Measurements from ENCODE around the gene EHD4.
A peak's percentile ranks its signal among the peaks of the same experiment; 100 is the strongest.

EHD4 gene

GRCh38 chr15:41881086-41881485, 91.3 kb downstream of the EHD4 start:
- no peak for DNase-seq (ENCODE audit: low read depth in 2 of 2)

GRCh38 chr15:41880156-41880877, 92.0 kb downstream of the EHD4 start:
- DNase-seq (ENCODE audit: low read depth in 2 of 2): no peak

- DNase-seq (ENCODE audit: low read depth in 2 of 2): no peak
Measured at GRCh38 chr15:41879321-41879845, 93.0 kb downstream of the EHD4 start.

- no peak for DNase-seq (ENCODE audit: low read depth in 2 of 2)
Measured at GRCh38 chr15:41878355-41878699, 94.0 kb downstream of the EHD4 start.

- no peak for DNase-seq (ENCODE audit: low read depth in 2 of 2)
Measured at GRCh38 chr15:41877631-41878354, 94.6 kb downstream of the EHD4 start.

GRCh38 chr15:41876689-41877088, 95.7 kb downstream of the EHD4 start:
- no peak for DNase-seq (ENCODE audit: low read depth in 2 of 2)

GRCh38 chr15:41876007-41876406, 96.3 kb downstream of the EHD4 start:
- DNase-seq (ENCODE audit: low read depth in 2 of 2): no peak

- no peak for DNase-seq (ENCODE audit: low read depth in 2 of 2)
Measured at GRCh38 chr15:41874736-41875135, 97.6 kb downstream of the EHD4 start.

GRCh38 chr15:41873711-41874110, 98.6 kb downstream of the EHD4 start:
- DNase-seq (ENCODE audit: low read depth in 2 of 2): no peak

GRCh38 chr15:41872166-41872747, 100.1 kb downstream of the EHD4 start:
- DNase-seq (ENCODE audit: low read depth in 2 of 2): no peak

GRCh38 chr15:41871175-41871905, 101.0 kb downstream of the EHD4 start:
- DNase-seq (ENCODE audit: low read depth in 2 of 2): no peak

GRCh38 chr15:41870689-41871081, 101.7 kb downstream of the EHD4 start:
- DNase-seq (ENCODE audit: low read depth in 2 of 2): peak; percentile 27 to 44

GRCh38 chr15:41869770-41870688, 102.3 kb downstream of the EHD4 start:
- no peak for DNase-seq (ENCODE audit: low read depth in 2 of 2)

- no peak for DNase-seq (ENCODE audit: low read depth in 2 of 2)
Measured at GRCh38 chr15:41868321-41868720, 104.0 kb downstream of the EHD4 start.

GRCh38 chr15:41866872-41867579, 105.3 kb downstream of the EHD4 start:
- no peak for DNase-seq (ENCODE audit: low read depth in 2 of 2)

GRCh38 chr15:41866263-41866703, 106.1 kb downstream of the EHD4 start:
- DNase-seq (ENCODE audit: low read depth in 2 of 2): no peak

- DNase-seq (ENCODE audit: low read depth in 2 of 2): no peak
Measured at GRCh38 chr15:41865490-41866055, 106.8 kb downstream of the EHD4 start.

- DNase-seq (ENCODE audit: low read depth in 2 of 2): no peak
Measured at GRCh38 chr15:41862515-41863116, 109.7 kb downstream of the EHD4 start.

GRCh38 chr15:41861736-41862356, 110.5 kb downstream of the EHD4 start:
- no peak for DNase-seq (ENCODE audit: low read depth in 2 of 2)

Measured in stimulated activated CD8-positive, alpha-beta memory T cell treated with anti-CD3 and anti-CD28 coated beads, Interleukin-2, amount 100 ng/mL, for 48 hours (primary cell).